ENCODE data around the gene CARM1.
A peak's percentile ranks its signal among the peaks of the same experiment; 100 is the strongest.

The CARM1 gene

GRCh38 chr19:10911579-10912363, 40.4 kb downstream of the CARM1 start:
- no peak for DNase-seq

DNA sequence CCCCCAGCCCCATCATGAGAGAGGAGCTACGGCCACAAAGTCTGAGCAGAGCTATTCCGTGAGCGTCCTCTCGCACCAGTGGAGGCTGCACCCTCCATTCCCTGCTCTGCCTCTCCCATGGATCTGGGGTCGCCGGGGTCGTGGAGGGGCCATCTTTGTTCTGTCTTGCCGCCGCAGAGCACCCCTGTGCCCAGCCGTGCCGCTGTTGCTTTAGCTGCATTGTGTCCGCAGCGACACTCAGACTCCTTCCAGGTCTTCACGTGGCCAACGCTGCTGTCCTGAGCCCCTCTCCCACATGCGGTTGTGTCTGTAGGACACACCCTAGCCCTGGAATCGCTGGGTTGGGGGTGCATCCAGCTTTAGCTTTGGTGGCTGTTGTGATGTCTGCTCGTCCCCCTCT, 41.3 kb downstream of the CARM1 start:
- DNase-seq: no peak

GRCh38 chr19:10913716-10914340, 42.5 kb downstream of the CARM1 start:
- no peak for DNase-seq

- DNase-seq: no peak
Measured at GRCh38 chr19:10915130-10916091, 44.1 kb downstream of the CARM1 start.

- no peak for DNase-seq
Measured at GRCh38 chr19:10916602-10917001, 45.2 kb downstream of the CARM1 start.

- no peak for DNase-seq
Measured at GRCh38 chr19:10918359-10918758, 47.0 kb downstream of the CARM1 start.

DNA sequence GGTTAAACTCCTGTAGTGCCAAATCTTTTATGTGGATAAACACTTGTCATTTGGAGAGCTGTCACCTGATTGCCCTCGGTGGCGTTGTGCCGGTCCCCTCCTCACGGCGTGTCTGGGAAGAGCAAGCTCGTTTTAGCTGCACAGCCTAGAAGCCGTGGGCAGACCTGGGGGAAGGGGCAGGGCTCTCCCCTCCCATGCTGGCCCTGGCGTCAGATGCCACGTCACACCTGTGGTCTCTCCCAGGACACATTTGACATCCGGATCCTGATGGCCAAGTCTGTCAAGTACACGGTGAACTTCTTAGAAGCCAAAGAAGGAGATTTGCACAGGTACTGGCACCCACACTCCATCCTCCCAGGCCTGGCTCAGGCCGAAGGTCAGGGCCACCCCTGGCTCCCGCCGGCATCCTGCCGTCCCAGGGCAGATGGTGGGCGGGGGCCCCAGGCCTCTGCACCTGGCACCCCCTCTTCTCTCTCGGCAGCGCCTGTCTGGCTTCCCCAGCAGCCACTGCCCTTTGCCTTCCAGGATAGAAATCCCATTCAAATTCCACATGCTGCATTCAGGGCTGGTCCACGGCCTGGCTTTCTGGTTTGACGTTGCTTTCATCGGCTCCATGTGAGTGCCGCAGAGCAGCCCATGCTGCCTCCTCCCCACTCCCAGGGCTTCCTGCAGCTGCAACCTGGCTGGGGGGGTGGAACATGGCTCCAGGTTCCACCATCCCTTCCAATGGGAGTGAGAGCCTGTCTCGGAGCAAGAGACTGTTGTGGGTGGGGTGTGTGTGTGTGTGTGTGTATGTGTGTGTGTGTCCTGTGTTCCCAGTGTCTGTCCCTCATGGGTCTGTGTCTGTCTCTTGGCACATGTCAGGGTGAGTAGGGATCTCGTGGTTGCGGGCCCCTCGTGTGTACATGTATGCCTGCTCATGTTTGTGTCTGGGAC, 48.3 kb downstream of the CARM1 start:
- DNase-seq: no peak

GRCh38 chr19:10920288-10920655, 48.9 kb downstream of the CARM1 start:
- DNase-seq: no peak

DNA sequence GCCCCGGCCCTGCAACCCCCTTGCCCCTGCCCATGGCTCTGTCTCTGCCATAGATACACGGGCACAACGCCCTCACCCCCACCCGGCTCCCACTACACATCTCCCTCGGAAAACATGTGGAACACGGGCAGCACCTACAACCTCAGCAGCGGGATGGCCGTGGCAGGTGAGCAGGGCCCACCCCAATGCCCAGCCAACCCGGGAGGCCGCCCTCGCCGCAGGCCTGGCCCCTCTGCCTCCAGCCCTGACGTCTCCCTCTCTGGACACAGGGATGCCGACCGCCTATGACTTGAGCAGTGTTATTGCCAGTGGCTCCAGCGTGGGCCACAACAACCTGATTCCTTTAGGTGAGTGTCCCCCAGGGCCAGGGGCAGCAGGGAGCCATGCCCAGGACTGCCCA, 49.4 kb downstream of the CARM1 start:
- DNase-seq: no peak

- DNase-seq: no peak
Measured at GRCh38 chr19:10921199-10921909, 50.0 kb downstream of the CARM1 start.

DNA sequence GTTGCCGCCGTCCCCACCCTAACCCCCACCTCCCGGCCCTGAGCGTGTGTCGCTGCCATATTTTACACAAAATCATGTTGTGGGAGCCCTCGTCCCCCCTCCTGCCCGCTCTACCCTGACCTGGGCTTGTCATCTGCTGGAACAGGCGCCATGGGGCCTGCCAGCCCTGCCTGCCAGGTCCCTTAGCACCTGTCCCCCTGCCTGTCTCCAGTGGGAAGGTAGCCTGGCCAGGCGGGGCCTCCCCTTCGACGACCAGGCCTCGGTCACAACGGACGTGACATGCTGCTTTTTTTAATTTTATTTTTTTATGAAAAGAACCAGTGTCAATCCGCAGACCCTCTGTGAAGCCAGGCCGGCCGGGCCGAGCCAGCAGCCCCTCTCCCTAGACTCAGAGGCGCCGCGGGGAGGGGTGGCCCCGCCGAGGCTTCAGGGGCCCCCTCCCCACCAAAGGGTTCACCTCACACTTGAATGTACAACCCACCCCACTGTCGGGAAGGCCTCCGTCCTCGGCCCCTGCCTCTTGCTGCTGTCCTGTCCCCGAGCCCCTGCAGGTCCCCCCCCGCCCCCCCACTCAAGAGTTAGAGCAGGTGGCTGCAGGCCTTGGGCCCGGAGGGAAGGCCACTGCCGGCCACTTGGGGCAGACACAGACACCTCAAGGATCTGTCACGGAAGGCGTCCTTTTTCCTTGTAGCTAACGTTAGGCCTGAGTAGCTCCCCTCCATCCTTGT, 50.7 kb downstream of the CARM1 start:
- no peak for DNase-seq

DNA sequence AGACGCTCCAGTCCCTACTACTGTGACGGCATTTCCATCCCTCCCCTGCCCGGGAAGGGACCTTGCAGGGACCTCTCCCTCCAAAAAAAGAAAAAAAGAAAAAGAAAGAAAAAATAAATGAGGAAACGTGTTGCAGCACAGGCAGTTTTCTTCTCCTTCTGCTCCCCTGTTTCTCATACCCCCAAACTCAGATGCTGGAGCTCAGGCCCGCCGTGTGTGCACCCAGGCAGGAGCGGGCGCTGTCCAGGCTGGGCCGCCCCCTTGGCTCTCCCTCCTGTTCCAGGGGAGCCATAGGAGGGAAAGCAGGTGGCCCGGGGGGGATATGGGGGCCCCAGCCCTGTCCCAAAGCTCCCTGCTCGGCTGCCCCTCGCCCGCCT, 51.3 kb downstream of the CARM1 start:
- DNase-seq: no peak

GRCh38 chr19:10923260-10924112, 52.1 kb downstream of the CARM1 start:
- DNase-seq: no peak

DNA sequence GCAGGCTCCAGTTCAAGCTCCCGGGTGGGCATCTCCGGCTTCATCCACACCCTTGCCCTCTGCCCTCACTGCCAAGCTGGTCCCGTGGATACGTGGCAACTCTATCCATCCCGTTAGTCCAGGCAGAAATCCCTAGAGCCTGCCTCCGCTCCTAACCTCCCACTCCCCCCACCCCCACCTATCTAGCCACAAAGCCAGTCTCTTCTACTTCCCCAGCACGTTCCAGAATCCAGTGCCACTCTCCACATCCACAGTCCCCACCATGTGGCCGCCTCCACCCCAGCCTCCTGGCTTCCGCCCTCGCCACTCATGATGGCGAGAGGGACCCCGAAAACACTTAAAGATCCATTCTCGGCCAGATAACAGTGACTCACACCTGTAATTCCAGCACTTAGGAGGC, 53.2 kb downstream of the CARM1 start:
- DNase-seq: no peak

DNA sequence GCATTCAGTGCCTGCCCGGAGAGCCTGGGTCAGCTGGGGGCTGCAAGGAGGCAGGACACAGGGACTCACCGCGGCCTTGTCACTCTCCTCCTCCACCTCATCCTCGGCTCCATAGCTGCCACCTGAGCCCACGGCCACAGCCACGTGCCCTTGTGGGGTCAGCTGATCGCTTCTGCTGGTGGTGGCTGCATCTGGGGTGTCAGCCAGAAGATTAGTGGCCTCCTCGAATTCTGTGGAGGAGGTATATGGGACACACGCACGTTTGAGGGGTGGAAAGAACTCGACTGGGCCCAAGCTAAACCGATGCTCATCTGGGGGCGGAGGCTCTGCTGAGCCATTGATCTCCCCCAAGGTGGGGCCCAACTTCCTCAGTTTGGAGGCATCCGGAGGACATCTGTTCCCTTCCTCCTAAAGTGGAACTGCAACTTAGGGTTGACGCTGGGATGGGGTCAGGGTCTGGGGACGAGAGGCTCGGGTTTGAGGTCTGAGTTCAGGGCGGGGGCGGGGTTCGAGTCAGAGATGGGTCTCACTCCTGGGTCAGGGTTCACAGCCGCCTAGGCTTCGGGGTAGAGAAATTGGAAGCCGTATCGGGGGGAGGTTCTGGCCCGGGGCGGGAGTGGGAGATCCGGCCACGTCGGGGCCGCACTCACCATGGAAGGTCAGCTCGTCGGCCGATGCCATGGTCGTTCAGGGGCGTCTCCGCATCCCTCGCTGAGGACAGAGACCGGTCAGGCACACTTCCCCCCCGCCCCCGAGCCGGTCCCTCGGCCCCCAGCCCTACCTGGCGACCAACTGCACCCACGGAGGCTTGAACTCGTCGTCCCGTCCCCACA, 56.6 kb downstream of the CARM1 start:
- no peak for DNase-seq

GRCh38 chr19:10928563-10929401, 57.4 kb downstream of the CARM1 start, which contains the start of the genes TIMM29 and YIPF2:
TSS of gene TIMM29 (plus strand) at chr19:10928811. CDS start at chr19:10928823, 12 bp downstream.
TSS of gene YIPF2 (minus strand) at chr19:10928639. CDS start at chr19:10928410, 229 bp downstream.
- DNase-seq: peak; percentile 97 to 99

DNA sequence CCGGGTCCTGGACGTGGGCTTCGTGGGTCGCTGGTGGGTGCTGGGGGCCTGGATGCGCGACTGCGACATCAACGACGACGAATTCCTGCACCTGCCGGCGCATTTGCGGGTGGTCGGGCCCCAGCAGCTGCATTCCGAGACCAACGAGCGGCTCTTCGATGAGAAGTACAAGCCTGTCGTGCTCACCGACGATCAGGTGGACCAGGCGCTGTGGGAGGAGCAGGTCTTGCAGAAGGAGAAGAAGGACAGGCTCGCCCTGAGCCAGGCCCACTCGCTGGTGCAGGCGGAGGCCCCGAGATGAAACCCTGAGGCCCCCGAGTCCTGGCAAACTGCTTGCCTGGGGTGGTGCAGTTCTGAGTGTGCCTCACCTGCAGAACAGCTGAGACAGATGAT, 58.0 kb downstream of the CARM1 start:
- no peak for DNase-seq
